H1 (cell line): ENCODE measurements around the gene RFX3.

Experiments
- ATF2 ChIP-seq: IDR thresholded peaks from 2 replicates; pipeline ENCODE4 v1.6.1; 2012; ENCODE audit warnings: low read length, inconsistent platforms
- CHD7 ChIP-seq: fragments of 300-600 bp; sonication (generic); IDR thresholded peaks from 2 replicates; pipeline ENCODE4 v1.7.1; 2012; ENCODE audit warnings: low read length, moderate library complexity, mild to moderate bottlenecking, inconsistent platforms; ENCODE audit not compliant: insufficient replicate concordance
- CTCF ChIP-seq, 3 experiments: IDR thresholded peaks; 1 replicate in 2 of 3; 2 replicates in 1 of 3; pipeline versions ENCODE4 v1.5.1 to v1.6.1; 2011; ENCODE audit warnings: low read length in 3 of 3, mild to moderate bottlenecking in 3 of 3, inconsistent platforms in 2 of 3, low read depth in 1 of 3, moderate library complexity in 1 of 3; ENCODE audit not compliant: insufficient read depth in 1 of 3; ENCODE audit errors: control extremely low read depth in 1 of 3
- POLR2A ChIP-seq, 2 experiments: IDR thresholded peaks; 1 replicate in 1 of 2; 2 replicates in 1 of 2; pipeline ENCODE4 v1.6.1; 2011; ENCODE audit warnings: low read depth in 2 of 2, low read length in 2 of 2, mild to moderate bottlenecking in 2 of 2; ENCODE audit errors: control extremely low read depth in 1 of 2
- TCF12 ChIP-seq: IDR thresholded peaks from 2 replicates; pipeline ENCODE4 v1.6.1; 2011; ENCODE audit warnings: low read depth, mild to moderate bottlenecking, low read length
- USF2 ChIP-seq: IDR thresholded peaks from 2 replicates; pipeline ENCODE4 v1.6.1; 2011; ENCODE audit warnings: low read length, improper control_type of control experiment
- YY1 ChIP-seq: IDR thresholded peaks from 2 replicates; pipeline ENCODE4 v1.6.1; 2011; ENCODE audit warnings: low read depth, mild to moderate bottlenecking, low read length

- no peak for TF ChIP-seq ATF2
- TF ChIP-seq YY1: no peak
- no peak for TF ChIP-seq CTCF (IDR thresholded peaks at IDR 0.05; ENCODE audit: control extremely low read depth in 1 of 3, insufficient read depth in 1 of 3, low read depth in 1 of 3, low read length in 3 of 3)
- no peak for TF ChIP-seq TCF12
- no peak for TF ChIP-seq CHD7
- TF ChIP-seq POLR2A (IDR thresholded peaks at IDR 0.05; ENCODE audit: control extremely low read depth in 1 of 2, low read depth in 2 of 2, low read length in 2 of 2): no peak
- TF ChIP-seq USF2: no peak
Observed at GRCh38 chr9:3433754-3434153, 92.0 kb downstream of the RFX3 start.
